Stimulated activated CD4-positive, alpha-beta T cell treated with anti-CD3 and anti-CD28 coated beads, TNF-alpha, amount 100 ng/mL, for 1 hour (primary cell): ENCODE results near the gene VRK2.
"Not testable (repeated sequence)": the region's sequence is repeated elsewhere in the genome, so short reads cannot be mapped to it uniquely, and the experiment has no call there.

Source experiments
- DNase-seq, 3 donors: peaks; one replicate each; pipeline ENCODE4 v3.0.0-alpha.2; 2020; ENCODE audit warnings: low read depth in 3 of 3, low spot score in 1 of 3

VRK2 gene

DNA sequence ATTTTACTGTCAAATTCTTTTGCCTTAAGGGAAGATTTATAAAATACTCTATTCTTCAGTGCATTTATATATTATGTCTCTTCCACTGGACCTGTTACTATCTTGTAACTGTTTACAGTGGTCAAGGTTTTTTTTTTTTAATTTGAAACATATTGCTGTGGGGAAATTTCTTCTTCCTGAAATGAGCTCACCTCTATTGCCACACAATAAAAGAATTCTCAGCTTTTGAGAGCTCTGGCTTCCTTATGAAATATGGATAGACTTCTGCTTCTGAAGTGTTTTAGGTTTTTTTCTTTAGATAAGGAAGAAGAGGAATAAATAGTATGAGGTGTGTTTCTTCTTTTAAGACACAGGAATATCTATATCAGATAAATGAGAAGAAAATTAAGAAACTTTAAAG, 7.7 kb downstream of the VRK2 start:
- DNase-seq: no peak

DNA sequence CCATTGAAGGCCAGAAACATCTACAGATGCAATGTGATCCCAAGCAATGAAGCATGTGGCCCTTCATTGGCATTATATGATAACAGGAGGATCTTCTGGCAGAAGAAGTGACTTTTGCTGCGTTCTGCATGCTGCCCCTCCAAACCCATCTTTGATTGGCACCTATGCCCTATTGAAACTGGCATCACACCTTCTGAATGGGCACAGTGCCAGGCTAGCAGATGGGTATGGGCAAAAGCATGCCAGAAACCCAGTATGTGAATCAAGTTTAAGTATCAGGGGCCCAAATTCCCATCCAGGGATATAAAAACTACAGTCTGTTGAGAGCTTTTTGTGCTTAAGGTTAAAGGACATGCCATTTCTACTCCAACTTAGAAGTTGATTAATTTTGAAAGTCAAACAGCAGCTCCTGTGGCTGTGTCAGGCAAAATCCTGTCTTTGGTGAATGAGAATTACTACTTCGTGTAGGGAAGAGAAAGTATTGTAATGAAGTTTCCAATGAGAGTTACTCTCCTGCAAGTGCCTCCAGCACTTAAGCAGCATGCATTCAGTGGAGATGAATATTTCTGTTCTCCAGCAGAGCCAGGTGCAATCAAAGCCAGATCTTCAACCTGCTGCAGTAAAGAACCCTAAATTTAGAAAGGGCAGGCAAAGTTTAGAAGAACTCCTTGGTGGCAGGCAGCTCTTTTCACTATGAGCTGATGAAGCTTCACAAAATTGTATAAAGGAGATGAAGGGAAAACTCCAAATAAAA, 8.6 kb downstream of the VRK2 start:
- no peak for DNase-seq

DNA sequence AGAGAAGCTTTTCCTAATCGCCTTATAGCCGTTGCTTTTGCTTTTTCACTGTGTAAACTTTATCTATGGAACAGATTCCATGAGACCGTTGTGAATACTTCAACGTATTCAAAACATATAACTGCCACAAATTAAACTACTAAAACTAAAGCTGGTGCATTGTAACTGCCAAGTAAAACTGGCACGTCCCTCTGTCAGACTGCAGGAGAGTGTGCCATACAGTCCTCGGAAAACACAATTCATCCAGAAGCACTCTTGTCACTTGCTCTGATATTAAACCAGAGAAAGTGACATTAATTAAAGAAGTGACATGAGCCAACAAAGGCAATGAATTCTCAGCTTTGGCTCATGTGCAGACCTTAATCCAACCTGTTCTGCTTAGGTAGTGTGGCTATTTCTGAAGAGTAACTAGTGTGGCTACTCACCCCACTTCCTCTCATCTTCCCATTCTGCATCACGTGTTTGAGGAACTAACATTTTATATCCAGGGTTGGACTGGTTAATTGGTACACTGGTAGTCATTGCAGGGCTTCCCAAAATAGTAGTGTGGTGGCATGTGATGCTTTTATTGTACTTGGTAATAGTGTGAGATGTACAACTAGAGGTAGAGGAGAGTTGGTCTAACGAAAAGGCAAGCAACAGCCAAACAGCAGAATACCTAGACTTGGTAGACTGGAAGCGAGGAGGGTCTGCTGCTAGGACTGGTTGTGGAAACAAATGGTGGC, 9.7 kb downstream of the VRK2 start:
- DNase-seq: no peak

DNA sequence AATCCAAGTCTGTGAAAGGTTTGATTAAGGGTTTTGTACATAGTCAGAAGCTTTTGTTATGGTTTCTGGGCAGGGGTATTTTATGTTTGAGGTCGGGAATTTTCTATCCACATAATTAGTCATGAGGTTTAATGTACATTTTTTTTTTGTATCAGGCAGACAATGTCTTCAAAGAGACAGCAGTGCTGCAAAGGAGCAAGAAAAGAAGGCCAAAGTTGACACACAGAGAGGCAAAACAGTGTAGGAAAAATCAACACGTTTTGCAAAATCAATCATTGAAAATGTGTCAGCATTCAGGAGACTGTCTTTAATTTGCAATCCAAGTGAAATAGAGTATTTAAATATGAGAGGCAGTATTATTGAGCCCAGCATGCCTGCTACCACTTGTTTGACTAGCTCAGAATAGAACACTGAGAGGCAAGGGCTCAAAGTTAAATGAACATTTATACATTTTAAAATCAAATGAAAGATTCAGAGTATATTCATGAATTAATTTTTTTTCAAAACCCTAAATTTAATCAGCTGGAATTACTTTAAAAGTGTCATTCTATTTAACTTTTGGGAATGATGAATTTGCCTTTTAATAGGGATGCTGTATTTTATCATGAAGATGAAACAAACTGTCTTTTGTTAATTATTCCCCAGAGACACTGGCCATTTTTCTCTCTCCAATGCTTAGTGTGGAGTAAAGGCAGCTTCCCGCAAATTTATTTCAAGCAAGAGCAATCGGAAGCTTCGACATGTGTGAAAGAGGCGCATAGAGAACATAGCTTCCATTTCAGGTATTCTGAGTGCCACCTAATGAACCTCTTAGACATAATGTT, 11.3 kb downstream of the VRK2 start:
- DNase-seq: no peak

DNA sequence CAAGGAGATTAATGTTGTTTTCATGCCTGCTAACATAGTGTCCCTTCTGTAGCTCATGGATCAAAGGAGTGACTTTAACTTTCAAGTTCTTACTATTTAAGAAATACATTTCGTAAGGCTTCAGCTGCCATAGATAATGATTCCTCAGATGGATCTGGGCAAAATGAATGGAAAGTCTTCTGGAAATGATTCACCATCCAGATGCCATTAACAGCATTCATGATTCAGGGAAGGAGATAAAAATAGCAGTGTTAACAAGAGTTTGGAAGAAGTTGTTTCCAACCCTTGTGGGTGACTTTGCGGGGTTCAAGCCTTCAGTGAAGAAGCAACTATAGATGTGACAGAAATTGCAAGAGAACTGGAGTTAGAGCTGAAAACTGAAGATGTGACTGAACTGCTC, 17.0 kb downstream of the VRK2 start:
- no peak for DNase-seq

GRCh38 chr2:58064086-58064485, 17.5 kb downstream of the VRK2 start:
- DNase-seq: no peak

- no peak for DNase-seq
Observed at GRCh38 chr2:58065248-58065647, 18.6 kb downstream of the VRK2 start.

GRCh38 chr2:58067001-58067400, 20.4 kb downstream of the VRK2 start:
- no peak for DNase-seq

GRCh38 chr2:58070765-58071164, 24.2 kb downstream of the VRK2 start:
- DNase-seq: no peak

GRCh38 chr2:58072102-58072501, 25.5 kb downstream of the VRK2 start:
- DNase-seq: no peak

DNA sequence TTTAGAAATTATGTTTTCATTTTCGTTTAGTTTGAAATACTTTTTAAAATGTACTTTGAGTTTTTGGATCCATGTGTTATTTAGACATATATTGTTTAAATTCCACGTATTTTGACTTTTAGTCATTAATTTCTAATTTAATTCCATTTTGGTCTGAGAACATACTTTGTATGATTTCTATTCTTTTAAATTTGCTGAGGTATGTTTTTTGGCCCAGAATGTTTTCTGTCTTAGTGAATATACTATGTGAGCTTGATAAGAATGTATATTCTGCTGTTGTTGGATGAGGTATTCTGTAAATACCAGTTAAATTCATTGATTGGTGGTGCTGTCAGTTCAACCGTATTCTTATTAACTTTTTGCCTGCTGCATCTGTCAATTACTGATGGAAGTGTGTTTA, 26.4 kb downstream of the VRK2 start:
- DNase-seq: no peak

DNA sequence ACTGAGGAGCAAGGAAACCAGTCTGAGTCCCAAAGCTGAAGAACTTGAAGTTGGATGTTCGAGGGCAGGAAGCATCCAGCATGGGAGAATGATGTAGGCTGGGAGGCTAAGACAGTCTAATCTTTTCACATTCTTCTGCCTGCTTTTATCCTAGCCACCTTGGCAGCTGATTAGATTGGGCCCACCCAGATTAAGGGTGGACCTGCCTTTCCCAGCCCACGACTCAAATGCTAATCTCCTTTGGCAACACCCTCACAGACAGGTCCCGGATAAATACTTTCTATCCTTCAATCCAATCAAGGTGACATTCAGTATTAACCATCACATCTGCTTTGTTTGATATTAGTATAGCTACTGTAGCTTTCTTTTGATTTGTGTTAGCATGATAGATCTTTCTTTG, 27.1 kb downstream of the VRK2 start:
- no peak for DNase-seq

- no peak for DNase-seq
Observed at GRCh38 chr2:58081000-58081399, 34.4 kb downstream of the VRK2 start.

DNA sequence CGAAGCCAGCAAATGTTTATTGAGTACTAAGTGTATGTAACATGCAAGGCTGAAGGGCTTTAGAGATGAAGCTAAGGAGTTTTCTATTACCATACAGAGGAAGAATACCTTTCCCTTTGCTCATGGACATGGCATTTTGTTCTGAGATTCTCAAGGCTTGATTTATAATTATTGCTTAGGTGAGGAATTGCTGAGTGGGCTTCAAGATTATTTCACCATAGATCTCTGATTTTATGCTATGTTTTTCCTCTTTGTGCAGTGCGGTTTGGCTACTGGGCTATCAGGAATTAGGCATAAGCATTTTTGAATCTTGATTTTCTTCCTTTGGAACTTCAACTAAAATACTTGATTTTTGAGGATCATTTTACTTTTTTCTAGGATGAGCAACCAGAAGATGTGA, 42.5 kb downstream of the VRK2 start:
- DNase-seq: no peak

GRCh38 chr2:58092772-58093171, 46.2 kb downstream of the VRK2 start:
- not testable (repeated sequence) for DNase-seq

DNA sequence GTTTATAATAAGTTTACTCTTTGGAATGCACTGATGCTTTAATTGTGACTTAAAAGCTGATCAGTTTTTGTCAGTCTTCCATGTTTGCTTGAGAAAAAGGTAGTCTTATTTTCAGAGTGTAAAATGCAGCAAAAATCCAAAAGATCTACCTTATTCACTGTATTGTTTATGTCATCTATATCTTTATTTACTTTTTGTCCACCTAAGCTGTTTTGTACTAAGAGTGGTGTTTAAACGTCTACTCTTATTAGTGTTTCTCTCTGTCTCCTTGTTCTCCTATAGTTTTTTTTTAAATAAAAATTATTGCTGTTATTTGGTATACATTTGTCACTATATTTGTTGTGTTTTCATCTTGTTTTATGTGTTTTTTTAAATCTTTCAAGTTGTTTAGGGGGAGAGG, 50.4 kb downstream of the VRK2 start:
- no peak for DNase-seq

- no peak for DNase-seq
Observed at GRCh38 chr2:58098254-58099095, 51.9 kb downstream of the VRK2 start.

GRCh38 chr2:58099096-58099769, 52.6 kb downstream of the VRK2 start:
- no peak for DNase-seq

- no peak for DNase-seq
Observed at GRCh38 chr2:58101500-58101899, 54.9 kb downstream of the VRK2 start.

DNA sequence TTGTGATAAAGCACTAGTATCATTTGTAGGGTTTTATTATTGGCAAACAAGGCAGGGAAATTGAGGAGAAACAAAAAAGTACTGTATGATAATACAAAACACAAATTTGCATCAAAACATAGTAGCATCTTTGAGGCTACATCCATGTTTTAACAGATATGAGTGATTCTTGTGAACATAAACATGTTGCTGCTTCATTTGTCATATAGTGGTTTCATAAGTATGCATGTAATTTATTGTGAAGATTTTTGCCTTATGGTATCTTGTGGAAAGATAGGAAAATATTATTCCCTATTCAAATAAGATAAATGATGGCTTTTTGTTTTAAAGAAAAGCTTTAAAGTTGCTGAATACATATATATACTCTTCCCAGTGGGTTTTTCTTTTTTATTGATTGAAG, 60.3 kb downstream of the VRK2 start:
- no peak for DNase-seq
